H1 (cell line): ENCODE results near the gene KLHL2.

Experiments
- E2F6 ChIP-seq: IDR thresholded peaks from 2 replicates; pipeline ENCODE4 v1.6.1; 2012; ENCODE audit warnings: inconsistent platforms
- EZH2 ChIP-seq: fragments of 200-600 bp; sonication (generic); IDR thresholded peaks from 2 replicates; pipeline ENCODE4 v1.7.1; 2012; ENCODE audit warnings: low read depth, mild to moderate bottlenecking, moderate library complexity, low read length, inconsistent platforms; ENCODE audit not compliant: severe bottlenecking
- POLR2A ChIP-seq, 2 experiments: IDR thresholded peaks; 1 replicate in 1 of 2; 2 replicates in 1 of 2; pipeline ENCODE4 v1.6.1; 2011; ENCODE audit warnings: low read depth in 2 of 2, low read length in 2 of 2, mild to moderate bottlenecking in 2 of 2; ENCODE audit errors: control extremely low read depth in 1 of 2
- SIN3A ChIP-seq, 2 experiments: IDR thresholded peaks in 1 of 2; conservative IDR thresholded peaks in 1 of 2; 2 replicates each; pipeline ENCODE4 v1.6.1; 2011 to 2012; ENCODE audit warnings: low read length in 2 of 2, improper control_type of control experiment in 1 of 2, low read depth in 1 of 2, mild to moderate bottlenecking in 1 of 2
- SUZ12 ChIP-seq: fragments of 200-600 bp; sonication (generic); IDR thresholded peaks from 2 replicates; pipeline ENCODE4 v1.6.1; 2012; ENCODE audit warnings: mild to moderate bottlenecking, inconsistent platforms, low read length, moderate library complexity, mixed read lengths
- TAF1 ChIP-seq: IDR thresholded peaks from 2 replicates; pipeline ENCODE4 v1.6.1; 2011; ENCODE audit warnings: mild to moderate bottlenecking, low read depth, low read length
- TAF7 ChIP-seq: optimal IDR thresholded peaks from 2 replicates; pipeline ENCODE3; 2011; ENCODE audit warnings: low read depth, mild to moderate bottlenecking, inconsistent platforms, low read length, moderate library complexity, borderline replicate concordance
- TBP ChIP-seq: IDR thresholded peaks from 2 replicates; pipeline ENCODE4 v1.6.1; 2011; ENCODE audit warnings: low read depth, low read length, improper control_type of control experiment
- ZNF274 ChIP-seq: IDR thresholded peaks from 2 replicates; pipeline ENCODE4 v1.7.0; 2012; ENCODE audit warnings: low read length, borderline replicate concordance; ENCODE audit errors: extremely low read depth

- TF ChIP-seq TAF1 (no peak), EZH2 (no peak), SUZ12 (no peak), TBP (no peak), POLR2A (IDR thresholded peaks at IDR 0.05; ENCODE audit: control extremely low read depth in 1 of 2, low read depth in 2 of 2, low read length in 2 of 2) (no peak), ZNF274 (no peak), SIN3A (conservative IDR thresholded peaks at IDR 0.05 in 1 of 2, IDR thresholded peaks at IDR 0.05 in 1 of 2; ENCODE audit: low read depth in 1 of 2, low read length in 2 of 2) (no peak), E2F6 (no peak), TAF7 (no peak)
Observed at GRCh38 chr4:165319030-165319429, 111.7 kb downstream of the KLHL2 start.
